Hindlimb muscle (tissue), 1 donor: ENCODE results near the gene TSPEAR. TPM values are rescaled to one million over a fixed set of nuclear protein-coding genes. Genes with fewer than 3 reads are reported as not detected.

Experiments
- DNase-seq: peaks from one replicate; pipeline ENCODE4 v3.0.0-alpha.2; 2013
- polyA plus RNA-seq: library from polyadenylated mRNA; unstranded; fragments of 120-200 nt; gene quantifications from one replicate; pipeline ENCODE4 v1.2.1, GENCODE V29; 2013; ENCODE audit not compliant: insufficient read length

The TSPEAR gene
- polyA plus RNA-seq, 1 donor, result 0.14 TPM

DNA sequence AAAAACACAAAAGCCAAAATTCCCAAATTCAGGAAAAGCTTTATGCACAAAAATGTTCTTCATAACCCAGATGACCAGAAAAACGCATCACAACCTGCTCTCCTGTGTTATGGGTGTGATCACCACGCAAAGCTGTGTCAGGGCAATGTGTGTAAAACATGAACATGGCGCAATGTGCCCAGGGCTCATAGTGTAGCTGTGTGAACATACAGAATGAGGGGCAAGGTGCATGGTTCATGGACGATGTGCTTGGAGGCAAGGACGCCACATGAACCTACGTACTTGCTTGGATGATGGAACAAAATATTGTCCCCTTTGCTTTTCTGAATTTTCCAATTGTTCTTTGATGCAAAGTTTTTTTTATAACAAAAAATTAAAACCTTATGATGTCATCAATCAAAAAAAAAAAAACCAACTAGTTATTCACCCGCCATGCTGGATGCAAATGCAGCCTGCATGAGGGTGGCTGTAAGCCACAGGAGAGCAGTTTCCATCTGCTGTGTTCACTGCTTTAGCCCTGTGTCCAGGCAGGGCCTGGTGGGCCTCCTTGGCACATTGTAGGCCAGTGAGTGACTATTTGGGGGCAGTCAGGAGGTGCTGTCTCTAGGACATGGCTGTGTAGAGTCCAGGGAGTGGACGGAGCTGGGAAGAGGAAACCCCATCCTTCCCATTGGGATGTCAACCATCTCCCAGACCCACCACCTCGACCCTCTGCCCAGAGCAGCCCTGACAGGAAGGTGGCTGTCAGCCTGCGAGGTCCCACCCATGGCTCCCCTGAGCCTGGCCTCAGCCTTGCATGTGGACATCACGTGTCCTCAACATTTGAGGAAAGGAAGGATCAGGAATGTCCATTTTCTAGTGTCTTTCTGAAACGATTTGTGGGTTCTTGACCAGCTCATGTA, 185.0 kb downstream of the TSPEAR start:
- no peak for DNase-seq

GRCh38 chr21:44525391-44526095, 185.8 kb downstream of the TSPEAR start:
- DNase-seq, result no peak

GRCh38 chr21:44524414-44525371, 186.7 kb downstream of the TSPEAR start:
- DNase-seq, result no peak

GRCh38 chr21:44523567-44524413, 187.6 kb downstream of the TSPEAR start:
- no peak for DNase-seq

- no peak for DNase-seq
Observed at GRCh38 chr21:44522753-44523204, 188.6 kb downstream of the TSPEAR start.

GRCh38 chr21:44521928-44522752, 189.2 kb downstream of the TSPEAR start:
- no peak for DNase-seq

- DNase-seq, result no peak
Observed at GRCh38 chr21:44521301-44521927, 190.0 kb downstream of the TSPEAR start.

DNA sequence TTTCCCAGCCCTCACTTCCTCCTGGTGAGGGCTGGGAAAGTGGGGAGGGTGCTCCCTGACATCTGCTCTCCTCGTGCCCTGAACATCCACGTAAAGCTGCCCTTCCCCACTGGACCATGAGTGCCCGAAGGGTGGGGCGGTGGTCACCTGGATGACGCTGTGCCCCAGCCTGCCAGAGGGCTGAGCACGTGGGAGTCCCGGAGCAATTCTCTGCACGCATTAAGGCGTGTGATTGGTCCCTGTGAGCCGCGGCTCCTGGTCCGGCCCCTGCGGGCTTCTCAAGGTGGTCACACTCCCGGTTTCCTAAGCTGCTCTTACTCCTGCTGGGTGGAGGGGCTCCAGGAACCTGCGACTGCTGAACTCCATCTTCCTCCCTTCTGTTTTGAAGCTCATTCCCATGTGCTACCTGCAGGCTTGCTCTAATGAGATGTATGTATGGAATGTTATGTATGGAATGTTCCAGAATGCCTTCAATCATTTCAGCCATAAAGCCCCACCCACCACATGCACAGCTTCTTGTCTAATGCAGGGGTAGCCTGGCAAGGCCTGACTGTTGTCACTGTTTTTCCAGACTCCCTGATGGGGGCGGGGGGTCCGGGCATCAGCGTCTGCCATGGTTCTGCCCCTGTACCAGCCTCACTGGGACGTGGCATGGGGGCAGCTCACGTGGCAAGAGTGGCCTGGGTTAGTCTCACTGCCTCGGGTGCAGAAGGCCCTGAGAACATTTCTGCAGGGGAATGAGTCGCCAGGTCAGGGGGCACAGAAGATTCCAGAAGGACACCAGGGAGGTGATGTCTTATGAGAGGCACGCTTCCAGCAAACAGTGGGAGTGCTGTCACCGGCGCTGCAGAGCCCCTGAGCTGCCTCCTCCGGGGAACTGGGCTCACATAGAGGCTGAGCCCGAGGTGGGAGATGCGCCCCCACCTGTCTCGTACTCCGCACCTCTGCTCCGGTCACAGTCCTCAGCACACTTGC, 190.8 kb downstream of the TSPEAR start:
- DNase-seq, result no peak

- DNase-seq, result no peak
Observed at GRCh38 chr21:44519346-44520325, 191.7 kb downstream of the TSPEAR start.

GRCh38 chr21:44518686-44519085, 192.7 kb downstream of the TSPEAR start:
- DNase-seq, result no peak

DNA sequence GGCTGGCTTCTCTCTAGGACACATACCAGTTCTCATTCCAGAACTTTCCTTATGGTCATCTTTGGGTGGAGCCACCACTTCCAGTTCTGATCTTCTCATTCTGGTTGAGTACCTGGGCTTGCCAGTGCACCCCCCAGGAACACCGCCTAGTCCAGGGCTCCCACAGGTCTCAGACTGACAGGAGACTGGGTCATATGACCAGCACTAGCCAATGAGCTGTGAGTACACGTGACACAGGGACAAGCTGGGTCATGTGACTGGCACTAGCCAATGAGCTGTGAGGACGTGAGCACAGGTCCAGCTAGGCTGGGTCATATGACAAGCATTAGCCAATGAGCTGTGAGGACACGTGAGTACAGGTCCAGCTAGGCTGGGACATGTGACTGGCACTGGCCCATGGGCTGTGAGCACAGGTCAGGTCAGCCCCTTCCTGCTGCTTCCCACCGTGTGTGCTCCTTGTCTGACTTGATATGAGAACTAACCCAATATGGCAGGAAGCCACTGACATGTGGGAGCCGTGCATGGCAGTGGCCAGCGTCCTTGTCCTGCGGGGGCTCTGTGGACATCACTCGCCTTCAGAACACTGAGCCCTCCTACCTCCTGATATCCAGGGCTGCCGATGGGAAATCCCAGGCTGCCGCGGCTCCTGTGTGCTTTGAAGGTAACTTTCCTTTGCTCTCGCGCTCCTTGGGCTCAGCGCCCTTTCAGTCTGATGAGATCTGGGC, 194.0 kb downstream of the TSPEAR start:
- DNase-seq, result no peak

- no peak for DNase-seq
Observed at GRCh38 chr21:44516828-44517174, 194.6 kb downstream of the TSPEAR start.

- no peak for DNase-seq
Observed at GRCh38 chr21:44516342-44516741, 195.0 kb downstream of the TSPEAR start.

- no peak for DNase-seq
Observed at GRCh38 chr21:44515359-44516165, 195.8 kb downstream of the TSPEAR start.

- DNase-seq, result no peak
Observed at GRCh38 chr21:44514746-44515358, 196.5 kb downstream of the TSPEAR start.

GRCh38 chr21:44514218-44514520, 197.2 kb downstream of the TSPEAR start:
- no peak for DNase-seq
